Cardiac muscle cell (in vitro differentiated cells and primary cell): Measurements from ENCODE around the gene FCGR3B. TPM values are rescaled to one million over a fixed set of nuclear protein-coding genes. Genes with fewer than 3 reads are reported as not detected.
"Not testable (repeated sequence)": the region's sequence is repeated elsewhere in the genome, so short reads cannot be mapped to it uniquely, and the experiment has no call there.

Experiments used
- DNase-seq, 2 donors: peaks; one replicate each; pipeline versions ENCODE4 v3.0.0 to v3.0.0-alpha.2; 2010 to 2017; ENCODE audit warnings: low read depth in 1 of 2, low spot score in 1 of 2
- H3K27ac ChIP-seq: fragments of 200-600 bp; sonication (generic); 2 replicates; pipeline ENCODE4 v1.5.1; 2016
- H3K27me3 ChIP-seq: fragments of 200-600 bp; sonication (generic); 2 replicates; pipeline ENCODE4 v1.6.0; 2016; ENCODE audit warnings: control low read depth
- H3K36me3 ChIP-seq: fragments of 200-600 bp; sonication (generic); 2 replicates; pipeline ENCODE4 v1.5.1; 2016; ENCODE audit warnings: control low read depth
- H3K4me1 ChIP-seq: fragments of 200-600 bp; sonication (generic); 2 replicates; pipeline ENCODE4 v1.8.1; 2017; ENCODE audit warnings: low read depth, mild to moderate bottlenecking, mixed run types
- H3K4me3 ChIP-seq: fragments of 200-600 bp; sonication (generic); 2 replicates; pipeline ENCODE4 v1.5.1; 2016; ENCODE audit warnings: mild to moderate bottlenecking
- H3K9me3 ChIP-seq: fragments of 200-600 bp; sonication (generic); 2 replicates; pipeline ENCODE4 v1.5.1; 2017; ENCODE audit warnings: low read depth, mild to moderate bottlenecking, control low read depth
- polyA plus RNA-seq: library from polyadenylated mRNA; unstranded; fragments of >200 nt; fragmentation: Nextera tagmentation; extraction: Ambion mirVana; gene quantifications from 2 replicates; pipeline ENCODE4 v1.2.1, GENCODE V29; 2016
- total RNA-seq: library from RNA; depleted of rRNA; stranded (reverse); fragments of >200 nt; gene quantifications from 2 replicates; pipeline ENCODE4 v1.2.3, GENCODE V29; 2016

Gene FCGR3B
- total and polyA plus RNA-seq, 2 experiments from 2014 or later = not detected

- not testable (repeated sequence) for H3K4me3 ChIP-seq, H3K9me3 ChIP-seq, DNase-seq, H3K27ac ChIP-seq, H3K4me1 ChIP-seq, H3K36me3 ChIP-seq
- peaks cover 21% of the 10 kb centered on the region for H3K27me3 ChIP-seq
Measured at GRCh38 chr1:161620399-161620798, 10.6 kb downstream of the FCGR3B start.

DNA sequence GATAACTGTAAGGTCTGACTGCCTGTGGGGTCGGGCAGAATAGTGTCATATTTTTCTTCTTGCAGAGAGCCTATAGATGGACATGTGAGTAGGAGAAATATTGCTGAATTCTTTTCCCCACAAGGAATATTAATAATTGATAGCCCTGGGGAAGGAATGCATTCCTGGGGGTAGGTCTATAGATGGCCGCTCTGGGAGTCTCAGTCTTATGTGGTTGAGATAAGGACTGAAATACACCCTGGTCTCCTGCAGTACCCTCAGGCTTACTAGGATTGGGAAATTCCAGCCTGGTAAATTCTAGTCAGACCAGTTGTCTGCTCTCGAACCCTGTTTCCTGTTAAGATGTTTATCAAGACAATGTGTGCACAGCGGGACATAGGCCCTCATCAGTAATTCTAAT, 12.5 kb downstream of the FCGR3B start:
- not testable (repeated sequence) for H3K4me3 ChIP-seq, DNase-seq, H3K4me1 ChIP-seq

GRCh38 chr1:161616417-161616816, 14.6 kb downstream of the FCGR3B start:
- not testable (repeated sequence) for H3K36me3 ChIP-seq, H3K4me3 ChIP-seq, DNase-seq, H3K9me3 ChIP-seq, H3K27ac ChIP-seq, H3K27me3 ChIP-seq, H3K4me1 ChIP-seq

More for the DNA sequence above, 12.5 kb downstream of the FCGR3B start:
- H3K9me3 ChIP-seq, H3K36me3 ChIP-seq, H3K27ac ChIP-seq: not testable (repeated sequence)
- peaks cover 21% of the 10 kb centered on the region for H3K27me3 ChIP-seq

DNA sequence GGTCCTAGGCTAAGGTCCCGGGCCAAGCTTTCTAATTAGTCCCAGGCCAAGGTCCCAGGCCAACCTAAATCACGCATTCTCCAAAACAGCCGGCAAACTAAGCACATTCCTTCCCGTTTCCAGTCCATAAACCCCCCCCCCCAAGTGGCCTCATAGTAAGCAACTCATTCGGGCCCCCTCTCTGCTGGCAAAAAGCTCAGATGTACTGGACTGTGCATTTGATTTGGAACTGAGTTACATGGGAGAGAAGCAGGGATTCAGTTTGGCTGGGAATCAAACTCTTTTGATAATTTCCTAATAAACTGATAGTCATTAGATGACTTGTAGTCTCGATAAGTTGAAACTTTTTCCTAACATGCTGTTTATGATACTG, 17.8 kb downstream of the FCGR3B start:
- peak overlapping the region; percentile 80 for H3K27ac ChIP-seq
- H3K27me3 ChIP-seq, H3K9me3 ChIP-seq, H3K36me3 ChIP-seq, H3K4me1 ChIP-seq: not testable (repeated sequence)
- DNase-seq = peak; percentile 15 to 48
- peak overlapping the region; percentile 55 for H3K4me3 ChIP-seq

DNA sequence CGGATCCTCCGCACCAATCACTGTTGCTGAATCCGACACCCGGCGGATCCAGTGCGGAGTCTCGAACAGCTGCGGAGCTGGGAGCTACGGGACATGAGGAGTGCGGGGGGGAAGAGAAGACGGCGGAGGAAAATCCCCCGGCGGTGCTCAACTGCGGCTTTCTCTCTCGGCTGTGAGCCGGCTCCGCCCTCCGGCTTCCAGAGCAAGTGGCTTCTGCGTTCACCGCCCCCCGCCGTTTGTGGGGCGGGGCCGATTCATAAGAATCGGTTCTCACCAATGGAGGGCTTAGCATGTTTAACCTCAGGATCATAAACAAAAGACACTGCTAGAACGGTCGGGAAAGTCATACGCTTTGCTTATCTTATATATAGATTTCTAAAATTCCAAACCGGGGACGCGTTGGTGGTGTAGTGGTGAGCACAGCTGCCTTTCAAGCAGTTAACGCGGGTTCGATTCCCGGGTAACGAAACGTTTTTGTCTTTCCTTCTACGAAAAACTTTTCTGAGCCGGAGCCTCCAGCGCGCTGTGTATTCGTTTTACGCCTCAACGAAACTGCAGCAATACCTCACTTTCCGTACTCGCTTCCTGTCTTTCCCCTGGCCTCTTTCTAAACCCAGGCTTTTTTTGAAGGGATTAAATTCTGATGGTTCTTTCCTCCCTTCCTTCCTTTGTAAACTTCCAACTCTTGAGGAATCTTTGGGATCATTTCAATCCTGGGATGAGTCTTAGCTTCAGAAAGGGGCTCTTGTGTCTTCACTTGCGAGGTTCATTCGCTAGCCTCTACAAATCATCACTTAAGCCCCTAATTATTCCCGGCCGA, 18.4 kb downstream of the FCGR3B start:
- H3K27ac ChIP-seq = peak overlapping the region; percentile 80
- not testable (repeated sequence) for H3K9me3 ChIP-seq

DNA sequence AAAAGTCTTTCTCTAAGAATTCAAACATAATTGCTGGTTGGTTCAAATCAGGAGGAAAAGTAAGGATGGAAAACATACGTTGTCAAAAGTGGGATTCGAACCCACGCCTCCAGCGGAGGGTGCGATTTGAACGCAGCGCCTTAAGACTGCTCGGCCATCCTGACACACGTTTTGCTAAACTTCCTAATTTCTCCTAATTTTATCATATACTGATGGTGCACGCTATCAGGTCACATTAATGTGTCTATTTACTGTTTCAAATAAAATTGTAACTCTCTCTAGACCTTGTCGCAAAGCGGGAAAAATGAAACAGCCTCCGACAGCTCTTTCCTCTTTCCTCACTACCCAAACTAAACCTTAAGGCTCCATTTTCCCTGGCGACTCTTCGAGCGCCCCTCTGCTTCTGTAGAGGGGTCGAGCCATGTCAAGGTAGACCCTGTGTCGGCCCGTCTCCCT, 19.1 kb downstream of the FCGR3B start:
- DNase-seq = peak; percentile 56 to 68
- not testable (repeated sequence) for H3K9me3 ChIP-seq, H3K36me3 ChIP-seq, H3K27me3 ChIP-seq, H3K4me1 ChIP-seq
- Histone ChIP-seq H3K4me3 (peak overlapping the region; percentile 55), H3K27ac (peak overlapping the region; percentile 80)

More for the DNA sequence above, 18.4 kb downstream of the FCGR3B start:
- H3K36me3 ChIP-seq, H3K27me3 ChIP-seq, H3K4me1 ChIP-seq: not testable (repeated sequence)
- H3K4me3 ChIP-seq = peak overlapping the region; percentile 55
- DNase-seq = peak; percentile 98 to 99

- H3K4me3 ChIP-seq, H3K4me1 ChIP-seq, H3K27me3 ChIP-seq: not testable (repeated sequence)
Measured at GRCh38 chr1:161610198-161610597, 20.8 kb downstream of the FCGR3B start.

DNA sequence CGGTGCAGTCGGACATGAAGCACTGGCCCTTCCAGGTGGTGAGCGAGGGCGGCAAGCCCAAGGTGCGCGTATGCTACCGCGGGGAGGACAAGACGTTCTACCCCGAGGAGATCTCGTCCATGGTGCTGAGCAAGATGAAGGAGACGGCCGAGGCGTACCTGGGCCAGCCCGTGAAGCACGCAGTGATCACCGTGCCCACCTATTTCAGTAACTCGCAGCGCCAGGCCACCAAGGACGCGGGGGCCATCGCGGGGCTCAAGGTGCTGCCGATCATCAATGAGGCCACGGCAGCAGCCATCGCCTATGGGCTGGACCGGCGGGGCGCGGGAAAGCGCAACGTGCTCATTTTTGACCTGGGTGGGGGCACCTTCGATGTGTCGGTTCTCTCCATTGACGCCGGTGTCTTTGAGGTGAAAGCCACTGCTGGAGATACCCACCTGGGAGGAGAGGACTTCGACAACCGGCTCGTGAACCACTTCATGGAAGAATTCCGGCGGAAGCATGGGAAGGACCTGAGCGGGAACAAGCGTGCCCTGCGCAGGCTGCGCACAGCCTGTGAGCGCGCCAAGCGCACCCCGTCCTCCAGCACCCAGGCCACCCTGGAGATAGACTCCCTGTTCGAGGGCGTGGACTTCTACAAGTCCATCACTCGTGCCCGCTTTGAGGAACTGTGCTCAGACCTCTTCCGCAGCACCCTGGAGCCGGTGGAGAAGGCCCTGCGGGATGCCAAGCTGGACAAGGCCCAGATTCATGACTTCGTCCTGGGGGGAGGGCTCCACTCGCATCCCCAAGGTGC, 24.2 kb downstream of the FCGR3B start:
- not testable (repeated sequence) for H3K27ac ChIP-seq, H3K4me3 ChIP-seq, DNase-seq, H3K4me1 ChIP-seq, H3K27me3 ChIP-seq, H3K9me3 ChIP-seq, H3K36me3 ChIP-seq

More at GRCh38 chr1:161610198-161610597, 20.8 kb downstream of the FCGR3B start:
- H3K27ac ChIP-seq, H3K9me3 ChIP-seq, DNase-seq, H3K36me3 ChIP-seq: not testable (repeated sequence)

DNA sequence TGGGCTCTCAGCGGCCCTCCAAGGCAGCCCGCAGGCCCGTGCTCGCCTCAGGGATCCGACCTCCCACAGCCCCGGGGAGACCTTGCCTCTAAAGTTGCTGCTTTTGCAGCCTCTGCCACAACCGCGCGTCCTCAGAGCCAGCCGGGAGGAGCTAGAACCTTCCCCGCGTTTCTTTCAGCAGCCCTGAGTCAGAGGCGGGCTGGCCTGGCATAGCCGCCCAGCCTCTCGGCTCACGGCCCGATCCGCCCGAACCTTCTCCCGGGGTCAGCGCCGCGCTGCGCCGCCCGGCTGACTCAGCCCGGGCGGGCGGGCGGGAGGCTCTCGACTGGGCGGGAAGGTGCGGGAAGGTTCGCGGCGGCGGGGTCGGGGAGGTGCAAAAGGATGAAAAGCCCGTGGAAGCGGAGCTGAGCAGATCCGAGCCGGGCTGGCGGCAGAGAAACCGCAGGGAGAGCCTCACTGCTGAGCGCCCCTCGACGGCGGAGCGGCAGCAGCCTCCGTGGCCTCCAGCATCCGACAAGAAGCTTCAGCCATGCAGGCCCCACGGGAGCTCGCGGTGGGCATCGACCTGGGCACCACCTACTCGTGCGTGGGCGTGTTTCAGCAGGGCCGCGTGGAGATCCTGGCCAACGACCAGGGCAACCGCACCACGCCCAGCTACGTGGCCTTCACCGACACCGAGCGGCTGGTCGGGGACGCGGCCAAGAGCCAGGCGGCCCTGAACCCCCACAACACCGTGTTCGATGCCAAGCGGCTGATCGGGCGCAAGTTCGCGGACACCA, 25.0 kb downstream of the FCGR3B start:
- DNase-seq = peak in 1 of 2 donors; percentile 72
- not testable (repeated sequence) for H3K9me3 ChIP-seq, H3K27me3 ChIP-seq, H3K36me3 ChIP-seq, H3K27ac ChIP-seq, H3K4me3 ChIP-seq, H3K4me1 ChIP-seq

DNA sequence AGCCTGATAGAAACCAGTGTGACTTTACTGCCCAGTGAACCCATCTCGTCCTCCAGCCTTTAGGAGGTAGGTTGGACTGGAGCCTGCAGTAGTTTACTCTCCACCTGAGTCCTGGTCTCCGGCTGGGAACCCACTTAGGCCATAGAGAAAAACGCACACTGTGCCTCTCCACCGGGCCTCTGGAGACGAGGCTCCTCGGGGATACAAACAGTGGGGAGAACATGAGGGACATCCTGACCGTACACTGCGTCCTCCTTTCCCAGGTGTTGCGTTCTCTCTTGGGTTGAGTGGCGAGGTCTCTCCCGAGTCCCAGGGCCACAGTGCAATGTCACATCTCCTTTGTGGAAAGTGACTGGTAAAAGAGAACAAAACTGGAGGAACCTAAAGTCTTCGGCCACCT, 26.0 kb downstream of the FCGR3B start:
- H3K9me3 ChIP-seq, H3K4me3 ChIP-seq, H3K27me3 ChIP-seq, H3K27ac ChIP-seq, DNase-seq, H3K4me1 ChIP-seq, H3K36me3 ChIP-seq: not testable (repeated sequence)

DNA sequence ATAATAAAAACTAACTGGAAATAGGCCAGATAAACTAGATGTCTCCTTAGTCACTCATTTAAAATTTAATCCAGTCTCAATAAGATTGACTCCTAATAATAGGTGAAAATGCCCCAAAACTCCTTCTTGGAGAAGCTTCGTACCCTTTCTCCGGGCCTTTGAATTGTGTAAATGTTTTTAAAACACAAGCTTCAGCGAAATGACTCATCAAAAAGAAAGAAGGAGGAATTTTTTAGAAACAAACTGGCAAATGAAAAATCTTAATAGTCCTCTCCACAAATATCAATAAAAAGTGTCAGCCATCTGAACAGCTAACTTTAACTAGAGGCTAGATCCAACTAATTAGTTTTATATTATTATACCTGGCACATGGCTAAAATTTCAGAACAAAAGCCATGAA, 33.9 kb downstream of the FCGR3B start:
- H3K4me3 ChIP-seq, H3K27ac ChIP-seq, H3K4me1 ChIP-seq, H3K27me3 ChIP-seq, H3K36me3 ChIP-seq, H3K9me3 ChIP-seq, DNase-seq: not testable (repeated sequence)

DNA sequence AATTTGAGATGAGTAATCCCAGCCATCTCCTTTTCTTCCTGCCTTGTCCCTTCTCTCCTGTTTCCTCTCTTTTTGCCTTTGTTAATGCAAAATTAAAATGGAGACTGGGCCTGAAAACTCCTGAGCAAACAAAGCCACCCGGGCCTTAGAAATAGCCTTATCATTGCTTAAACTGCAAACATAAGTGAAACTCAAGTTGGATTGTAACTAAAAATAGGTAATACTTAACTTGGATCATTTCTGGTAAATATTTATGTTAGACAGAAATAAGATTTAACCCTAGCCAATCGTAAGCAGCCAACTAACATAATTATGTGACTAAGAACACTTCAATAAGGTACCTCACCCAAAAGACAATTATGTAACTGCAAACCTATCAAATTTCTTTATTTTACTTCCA, 35.4 kb downstream of the FCGR3B start:
- not testable (repeated sequence) for H3K27ac ChIP-seq, H3K27me3 ChIP-seq, H3K36me3 ChIP-seq, DNase-seq, H3K4me3 ChIP-seq, H3K4me1 ChIP-seq, H3K9me3 ChIP-seq

DNA sequence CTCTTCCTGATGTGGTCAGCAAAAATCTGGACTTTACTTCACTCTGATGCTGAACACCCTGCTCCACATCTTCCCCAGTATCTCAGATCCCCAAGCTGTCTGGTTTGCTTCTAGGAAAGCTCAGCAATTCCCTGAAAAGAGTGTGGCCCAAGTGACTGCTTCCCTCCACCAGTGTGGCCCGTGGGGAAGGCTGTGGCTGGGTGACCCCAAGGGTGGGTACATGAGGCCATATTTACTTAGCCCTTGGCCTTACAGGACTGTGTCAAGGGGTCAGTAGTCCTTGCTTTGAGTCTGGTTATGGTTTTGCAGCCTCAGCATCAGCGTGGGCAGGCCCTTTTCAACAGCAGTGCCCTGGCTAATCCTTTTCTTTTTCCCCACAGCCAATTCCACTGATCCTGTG, 35.8 kb downstream of the FCGR3B start:
- not testable (repeated sequence) for H3K27me3 ChIP-seq, DNase-seq, H3K4me3 ChIP-seq, H3K4me1 ChIP-seq, H3K27ac ChIP-seq, H3K9me3 ChIP-seq, H3K36me3 ChIP-seq
